Endodermal cell (in vitro differentiated cells): Measurements from ENCODE around the gene ZNF74. TPM values are rescaled to one million over a fixed set of nuclear protein-coding genes. Genes with fewer than 3 reads are reported as not detected.

Experiments
- DNase-seq: peaks from one replicate; pipeline ENCODE4 v3.0.0-alpha.2; 2017
- H3K27ac ChIP-seq: 2 replicates; pipeline ENCODE4 v1.5.1; 2013; ENCODE audit warnings: mild to moderate bottlenecking, low read depth, low read length, moderate library complexity
- H3K27me3 ChIP-seq: 2 replicates; pipeline ENCODE4 v1.6.1; 2013; ENCODE audit warnings: mild to moderate bottlenecking, low read length, moderate library complexity; ENCODE audit not compliant: insufficient read depth, control insufficient read depth, poor library complexity, severe bottlenecking
- H3K36me3 ChIP-seq: 2 replicates; pipeline ENCODE4 v1.7.0; 2013; ENCODE audit warnings: mild to moderate bottlenecking, low read length, moderate library complexity; ENCODE audit not compliant: control insufficient read depth, insufficient read depth
- H3K4me1 ChIP-seq: one replicate; pipeline ENCODE4 v1.7.0; 2013; ENCODE audit warnings: low read length; ENCODE audit not compliant: control insufficient read depth, insufficient read depth
- H3K4me3 ChIP-seq: 2 replicates; pipeline ENCODE4 v1.5.1; 2013; ENCODE audit warnings: mild to moderate bottlenecking, low read length, moderate library complexity
- H3K9ac ChIP-seq: 2 replicates; pipeline ENCODE4 v1.6.1; 2013; ENCODE audit warnings: mild to moderate bottlenecking, low read length, moderate library complexity; ENCODE audit not compliant: poor library complexity, severe bottlenecking; ENCODE audit errors: extremely low read depth
- H3K9me3 ChIP-seq: 2 replicates; pipeline ENCODE4 v1.6.1; 2013; ENCODE audit warnings: mild to moderate bottlenecking, low read length, moderate library complexity; ENCODE audit not compliant: control insufficient read depth
- H3K27ac Mint-ChIP-seq: 2 replicates; pipeline ENCODE4 v1.8.0; 2020; ENCODE audit warnings: mixed read lengths
- H3K27me3 Mint-ChIP-seq: 2 replicates; pipeline ENCODE4 v1.8.0; 2021; ENCODE audit warnings: mild to moderate bottlenecking, mixed read lengths; ENCODE audit not compliant: insufficient read depth
- H3K36me3 Mint-ChIP-seq: 2 replicates; pipeline ENCODE4 v1.8.0; 2020; ENCODE audit warnings: low read depth, mixed read lengths
- H3K4me1 Mint-ChIP-seq: 2 replicates; pipeline ENCODE4 v1.8.0; 2020; ENCODE audit warnings: mixed read lengths
- H3K4me3 Mint-ChIP-seq: 2 replicates; pipeline ENCODE4 v1.8.0; 2020; ENCODE audit warnings: mild to moderate bottlenecking, moderate library complexity, mixed read lengths
- H3K9me3 Mint-ChIP-seq: 2 replicates; pipeline ENCODE4 v1.8.0; 2020; ENCODE audit warnings: mild to moderate bottlenecking, mixed read lengths
- WGBS, 2 experiments: methylation state at CpG; one replicate each; pipeline versions ENCODE4 v1.1.5 to v1.1.7; 2013; ENCODE audit warnings: missing lambda C conversion rate in 2 of 2, mixed read lengths in 1 of 2; ENCODE audit not compliant: insufficient coverage in 1 of 2, insufficient read length in 1 of 2; 5-methylcytosine and 5-hydroxymethylcytosine counted together
- total RNA-seq, 2 donors: library from RNA; stranded (reverse); fragmentation: NEBNext Ultra II Directional in 1 of 2; extraction: Animal tissue kit (Norgen Biotek cat#: 25700) in 1 of 2; gene quantifications; 2 replicates in 1 of 2; 3 replicates in 1 of 2; pipeline ENCODE4 v1.2.1, GENCODE V29; 2021
- TF ChIP-seq, protein P1 (sequence below): fragments of 200-600 bp; sonication (generic); conservative IDR thresholded peaks from 2 replicates; pipeline ENCODE4 v1.5.0; 2021; ENCODE audit warnings: antibody characterized with exemption, mild to moderate bottlenecking

Gene ZNF74
- total RNA-seq, 2 donors from 2014 or later: 36.9 to 41.7 TPM

- Mint-ChIP-seq H3K36me3 (peaks cover 14% of the 10 kb centered on the region), H3K27ac (no peak overlapping the region), H3K27me3 (peaks cover 21% of the 10 kb centered on the region), H3K9me3 (no peaks in the 10 kb centered on the region), H3K4me3 (no peak overlapping the region), H3K4me1 (peaks cover 11% of the 10 kb centered on the region)
- WGBS, 2 experiments: 72 to 78% methylated on average over 9 to 13 of the region's 13 CpGs
- H3K4me1 ChIP-seq: no peaks in the 10 kb centered on the region
- H3K9ac ChIP-seq: no peak overlapping the region
- peaks cover 11% of the 10 kb centered on the region for H3K27me3 ChIP-seq
- H3K27ac ChIP-seq: no peak overlapping the region
- no peaks in the 10 kb centered on the region for H3K9me3 ChIP-seq
- no peak overlapping the region for H3K4me3 ChIP-seq
- H3K36me3 ChIP-seq: peaks cover 15% of the 10 kb centered on the region
- peak; percentile 43 for DNase-seq
- TF ChIP-seq, protein P1, sequence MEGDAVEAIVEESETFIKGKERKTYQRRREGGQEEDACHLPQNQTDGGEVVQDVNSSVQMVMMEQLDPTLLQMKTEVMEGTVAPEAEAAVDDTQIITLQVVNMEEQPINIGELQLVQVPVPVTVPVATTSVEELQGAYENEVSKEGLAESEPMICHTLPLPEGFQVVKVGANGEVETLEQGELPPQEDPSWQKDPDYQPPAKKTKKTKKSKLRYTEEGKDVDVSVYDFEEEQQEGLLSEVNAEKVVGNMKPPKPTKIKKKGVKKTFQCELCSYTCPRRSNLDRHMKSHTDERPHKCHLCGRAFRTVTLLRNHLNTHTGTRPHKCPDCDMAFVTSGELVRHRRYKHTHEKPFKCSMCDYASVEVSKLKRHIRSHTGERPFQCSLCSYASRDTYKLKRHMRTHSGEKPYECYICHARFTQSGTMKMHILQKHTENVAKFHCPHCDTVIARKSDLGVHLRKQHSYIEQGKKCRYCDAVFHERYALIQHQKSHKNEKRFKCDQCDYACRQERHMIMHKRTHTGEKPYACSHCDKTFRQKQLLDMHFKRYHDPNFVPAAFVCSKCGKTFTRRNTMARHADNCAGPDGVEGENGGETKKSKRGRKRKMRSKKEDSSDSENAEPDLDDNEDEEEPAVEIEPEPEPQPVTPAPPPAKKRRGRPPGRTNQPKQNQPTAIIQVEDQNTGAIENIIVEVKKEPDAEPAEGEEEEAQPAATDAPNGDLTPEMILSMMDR: no peak
Measured at GRCh38 chr22:20440637-20441591, 47.0 kb downstream of the ZNF74 start.

DNA sequence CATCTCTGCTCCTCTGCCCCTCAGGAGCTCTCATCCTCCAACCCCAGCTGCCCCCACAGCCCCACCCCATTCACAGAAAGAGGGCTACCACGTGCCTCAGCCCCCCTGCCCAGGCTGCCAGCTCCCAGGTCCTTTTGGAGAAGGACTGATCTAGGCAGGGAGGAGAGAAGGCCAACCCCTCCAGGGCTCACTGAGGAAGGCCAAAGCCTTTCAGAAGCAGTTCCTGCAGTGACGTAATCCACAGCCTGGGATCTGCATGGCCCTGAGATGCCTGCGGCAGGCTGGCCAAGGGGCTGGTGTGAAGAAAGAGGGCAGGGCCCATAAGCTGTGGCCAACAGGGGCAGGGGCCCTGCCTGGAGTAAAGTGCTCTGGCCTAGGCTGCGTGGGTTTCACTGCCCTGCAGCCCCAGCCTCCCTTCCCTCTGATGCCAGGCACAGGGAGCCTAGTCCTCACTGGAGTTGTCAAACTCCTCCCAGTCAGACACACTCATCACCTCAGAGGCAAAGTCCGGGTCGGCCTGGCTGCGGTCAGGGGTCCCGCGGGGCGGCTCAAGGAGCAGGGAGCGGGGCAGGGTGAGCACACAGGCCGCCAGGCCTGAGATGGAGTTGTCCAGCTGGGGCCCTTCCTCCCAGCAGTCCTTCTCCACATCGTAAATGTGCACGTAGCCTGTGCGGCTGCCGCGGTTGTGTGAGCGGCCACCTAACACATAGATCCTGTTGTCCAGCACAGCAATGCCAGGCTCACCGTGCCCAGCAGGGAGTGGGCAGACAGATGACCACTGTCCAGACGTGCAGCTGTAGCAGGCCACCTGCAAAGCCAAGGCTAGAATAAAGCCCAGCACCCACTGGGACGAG lies 47.9 kb downstream of the ZNF74 start:
- no peak overlapping the region for H3K27ac Mint-ChIP-seq
- Histone ChIP-seq H3K4me3 (no peak overlapping the region), H3K27me3 (peaks cover 9% of the 10 kb centered on the region), H3K9me3 (no peaks in the 10 kb centered on the region), H3K4me1 (no peaks in the 10 kb centered on the region), H3K27ac (no peak overlapping the region), H3K9ac (no peak overlapping the region), H3K36me3 (peaks cover 23% of the 10 kb centered on the region)
- TF ChIP-seq, protein P1: no peak
- H3K9me3 Mint-ChIP-seq: no peaks in the 10 kb centered on the region
- peaks cover 15% of the 10 kb centered on the region for H3K36me3 Mint-ChIP-seq
- 91 to 94% methylated on average over 14 to 21 of the region's 21 CpGs for WGBS, 2 experiments
- H3K4me1 Mint-ChIP-seq: peaks cover 9% of the 10 kb centered on the region
- H3K4me3 Mint-ChIP-seq: no peak overlapping the region
- peak; percentile 47 for DNase-seq
- H3K27me3 Mint-ChIP-seq: peaks cover 15% of the 10 kb centered on the region

DNA sequence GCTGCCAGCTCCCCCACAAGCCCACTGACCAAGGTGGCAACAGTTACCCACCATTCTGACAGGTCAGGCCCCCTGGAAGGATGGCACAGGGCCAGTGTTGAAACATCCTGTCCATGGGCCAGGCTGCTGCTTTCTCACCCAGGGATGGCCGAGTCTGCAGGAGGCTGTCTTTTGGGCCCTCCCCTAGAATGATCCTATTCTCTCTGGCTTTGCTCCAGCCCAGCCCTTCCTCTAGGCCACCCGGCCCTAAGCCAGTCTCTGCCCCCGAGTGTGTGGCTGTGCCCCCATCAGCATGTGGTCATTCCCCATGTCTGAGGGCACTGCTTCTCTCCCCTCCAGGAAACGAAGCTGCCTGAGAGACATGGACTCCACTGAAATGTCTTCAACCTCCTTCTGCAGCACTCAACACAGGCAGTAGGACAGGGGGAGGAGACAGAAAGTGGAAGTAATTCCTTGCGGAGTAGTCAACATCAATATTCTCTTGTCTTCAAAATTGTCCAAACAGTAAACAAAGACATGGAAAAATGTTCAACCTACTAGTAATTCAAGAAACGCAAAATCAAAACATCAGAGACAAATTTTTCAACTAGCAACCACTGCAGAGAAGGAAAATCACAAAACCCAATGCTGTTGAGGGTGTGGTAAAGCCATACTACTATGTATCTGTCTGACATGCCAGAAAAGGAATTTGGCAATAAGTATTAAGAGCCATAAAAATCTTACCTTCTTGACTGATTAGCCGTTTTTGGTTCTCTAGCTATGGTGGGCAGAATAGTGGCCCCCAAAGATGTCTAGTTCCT lies 48.7 kb downstream of the ZNF74 start:
- Mint-ChIP-seq H3K4me1 (peaks cover 6% of the 10 kb centered on the region), H3K4me3 (no peak overlapping the region), H3K9me3 (no peaks in the 10 kb centered on the region), H3K27ac (no peak overlapping the region), H3K36me3 (peaks cover 15% of the 10 kb centered on the region), H3K27me3 (peaks cover 11% of the 10 kb centered on the region)
- peak; percentile 26 for DNase-seq
- Histone ChIP-seq H3K4me3 (no peak overlapping the region), H3K4me1 (no peaks in the 10 kb centered on the region), H3K9ac (no peak overlapping the region), H3K36me3 (peaks cover 23% of the 10 kb centered on the region), H3K9me3 (no peaks in the 10 kb centered on the region), H3K27me3 (peaks cover 5% of the 10 kb centered on the region), H3K27ac (no peak overlapping the region)
- WGBS, 2 experiments: 94 to 98% methylated on average over 4 to 7 of the region's 7 CpGs
- TF ChIP-seq, protein P1: no peak
